Esophagus muscularis mucosa (tissue), 4 donors: Measurements from ENCODE around the gene HSPA8. TPM values are rescaled to one million over a fixed set of nuclear protein-coding genes. Genes with fewer than 3 reads are reported as not detected.
"Not testable (repeated sequence)": the region's sequence is repeated elsewhere in the genome, so short reads cannot be mapped to it uniquely, and the experiment has no call there.

Source experiments
- DNase-seq: peaks from one replicate; pipeline ENCODE4 v3.0.0-alpha.2; 2017; ENCODE audit errors: extremely low spot score
- H3K27ac ChIP-seq, 4 donors: fragments of 200-600 bp; sonication (generic); replicated peaks in 1 of 4; 1 replicate in 3 of 4; 2 replicates in 1 of 4; pipeline ENCODE4 v1.5.1; 2016 to 2019; ENCODE audit warnings: mild to moderate bottlenecking in 1 of 4
- H3K27me3 ChIP-seq, 4 donors: fragments of 200-600 bp; sonication (generic); one replicate each; pipeline versions ENCODE4 v1.5.1 to v1.6.0; 2016 to 2019
- H3K36me3 ChIP-seq, 4 donors: fragments of 200-600 bp; sonication (generic); one replicate each; pipeline ENCODE4 v1.5.1; 2016 to 2019
- H3K4me1 ChIP-seq, 4 donors: fragments of 200-600 bp; sonication (generic); one replicate each; pipeline ENCODE4 v1.5.1; 2016 to 2019
- H3K4me3 ChIP-seq, 4 donors: fragments of 200-600 bp; sonication (generic); 1 replicate in 2 of 4; 2 replicates in 2 of 4; pipeline ENCODE4 v1.5.1; 2016 to 2019; ENCODE audit warnings: mild to moderate bottlenecking in 4 of 4, moderate library complexity in 1 of 4
- H3K9me3 ChIP-seq, 4 donors: fragments of 200-600 bp; sonication (generic); 1 replicate in 3 of 4; 2 replicates in 1 of 4; pipeline ENCODE4 v1.5.1; 2016 to 2019
- EP300 ChIP-seq: sonication (generic); formaldehyde crosslinking; IDR thresholded peaks from one replicate; pipeline ENCODE4 v1.6.1; 2017; ENCODE audit warnings: antibody characterized with exemption
- POLR2A ChIP-seq: fragments of 450-650 bp; IDR thresholded peaks from one replicate; pipeline ENCODE4 v1.6.1; 2017; ENCODE audit warnings: antibody characterized with exemption, moderate library complexity, mild to moderate bottlenecking, low read depth
- POLR2AphosphoS5 ChIP-seq, 2 donors: sonication (generic); formaldehyde crosslinking; IDR thresholded peaks; one replicate each; pipeline ENCODE4 v1.6.1; 2017; ENCODE audit warnings: antibody characterized with exemption in 2 of 2
- WGBS: methylation state at CpG from one replicate; pipeline ENCODE4 v1.1.5; 2018; 5-methylcytosine and 5-hydroxymethylcytosine counted together
- intact Hi-C: fragments of 100-400 bp; cut with DNase I; formaldehyde crosslinking; loops from one replicate; pipeline ENCODE4 v1.15.1; 2023
- total RNA-seq, 4 donors: library from RNA; depleted of rRNA; stranded (reverse); fragments of >200 nt; gene quantifications; one replicate each; pipeline versions ENCODE4 v1.1.0 to v1.2.1, GENCODE V29; 2016
- TF ChIP-seq, protein P1 (sequence below), 3 experiments: fragments of 200-600 bp in 2 of 3; fragments of 450-650 bp in 1 of 3; sonication (generic) in 2 of 3; IDR thresholded peaks; one replicate each; pipeline ENCODE4 v1.5.1; 2017 to 2019; ENCODE audit warnings: antibody characterized with exemption in 3 of 3, mild to moderate bottlenecking in 2 of 3, moderate library complexity in 1 of 3

The HSPA8 gene
- total RNA-seq, 4 donors from 2014 or later, result 982 to 1,379 (median 1,192) TPM

DNA sequence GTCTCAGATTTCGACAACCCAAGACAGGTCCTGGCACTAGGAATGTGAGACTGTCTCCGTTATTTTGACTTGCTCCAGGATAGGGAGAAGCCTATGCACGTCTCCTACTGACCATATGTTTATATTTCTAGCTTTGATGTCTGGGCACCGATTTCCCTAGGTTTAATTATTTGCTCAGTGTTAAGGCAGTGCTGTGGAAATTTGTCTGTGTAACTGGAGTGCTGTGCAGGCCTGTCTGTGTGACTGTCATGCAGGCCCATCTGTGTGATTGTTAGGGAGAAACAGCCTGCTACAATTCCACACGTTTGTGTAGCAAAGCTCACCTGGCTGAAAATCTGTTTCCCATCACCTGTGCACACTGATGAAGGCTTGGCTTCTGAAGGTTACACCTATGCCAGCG is 29.6 kb upstream of the HSPA8 start:
- TF ChIP-seq, protein P1, sequence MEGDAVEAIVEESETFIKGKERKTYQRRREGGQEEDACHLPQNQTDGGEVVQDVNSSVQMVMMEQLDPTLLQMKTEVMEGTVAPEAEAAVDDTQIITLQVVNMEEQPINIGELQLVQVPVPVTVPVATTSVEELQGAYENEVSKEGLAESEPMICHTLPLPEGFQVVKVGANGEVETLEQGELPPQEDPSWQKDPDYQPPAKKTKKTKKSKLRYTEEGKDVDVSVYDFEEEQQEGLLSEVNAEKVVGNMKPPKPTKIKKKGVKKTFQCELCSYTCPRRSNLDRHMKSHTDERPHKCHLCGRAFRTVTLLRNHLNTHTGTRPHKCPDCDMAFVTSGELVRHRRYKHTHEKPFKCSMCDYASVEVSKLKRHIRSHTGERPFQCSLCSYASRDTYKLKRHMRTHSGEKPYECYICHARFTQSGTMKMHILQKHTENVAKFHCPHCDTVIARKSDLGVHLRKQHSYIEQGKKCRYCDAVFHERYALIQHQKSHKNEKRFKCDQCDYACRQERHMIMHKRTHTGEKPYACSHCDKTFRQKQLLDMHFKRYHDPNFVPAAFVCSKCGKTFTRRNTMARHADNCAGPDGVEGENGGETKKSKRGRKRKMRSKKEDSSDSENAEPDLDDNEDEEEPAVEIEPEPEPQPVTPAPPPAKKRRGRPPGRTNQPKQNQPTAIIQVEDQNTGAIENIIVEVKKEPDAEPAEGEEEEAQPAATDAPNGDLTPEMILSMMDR (IDR thresholded peaks at IDR 0.05), result no peak
- TF ChIP-seq POLR2AphosphoS5 (IDR thresholded peaks at IDR 0.05) (no peak), EP300 (no peak), POLR2A (no peak)
- Histone ChIP-seq H3K27ac (peak overlapping the region; percentile 32 to 47 (median 36)), H3K36me3 (peaks cover 0 to 16% (median 6%) of the 10 kb centered on the region in 4 donors), H3K4me1 (peaks cover 0 to 46% (median 31%) of the 10 kb centered on the region in 4 donors), H3K9me3 (no peaks in the 10 kb centered on the region), H3K27me3 (no peaks in the 10 kb centered on the region), H3K4me3 (no peak overlapping the region)
- 70% methylated on average over 6 of the region's 6 CpGs for WGBS
- intact Hi-C loops, result no loop called here
- DNase-seq, result no peak

DNA sequence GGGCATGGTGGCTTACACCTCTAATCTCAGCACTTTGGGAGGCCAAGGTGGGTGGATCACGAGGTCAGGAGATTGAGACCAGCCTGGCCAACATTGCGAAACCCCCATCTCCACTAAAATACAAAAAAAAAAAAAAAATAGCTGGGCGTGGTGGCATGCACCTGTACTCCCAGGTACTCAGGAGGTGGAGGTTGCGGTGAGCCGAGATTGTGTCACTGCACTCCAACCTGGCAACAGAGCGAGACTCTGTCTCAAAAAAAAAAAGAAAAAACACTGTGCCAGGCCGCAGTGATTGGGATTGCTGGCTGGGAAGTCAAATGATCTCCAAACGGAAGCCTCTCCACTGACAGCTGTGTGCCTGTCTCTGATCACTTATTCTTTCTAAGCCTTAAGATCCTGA is 28.2 kb upstream of the HSPA8 start:
- 93% methylated on average over 8 of the region's 8 CpGs for WGBS
- intact Hi-C loops, result not testable (repeated sequence)

DNA sequence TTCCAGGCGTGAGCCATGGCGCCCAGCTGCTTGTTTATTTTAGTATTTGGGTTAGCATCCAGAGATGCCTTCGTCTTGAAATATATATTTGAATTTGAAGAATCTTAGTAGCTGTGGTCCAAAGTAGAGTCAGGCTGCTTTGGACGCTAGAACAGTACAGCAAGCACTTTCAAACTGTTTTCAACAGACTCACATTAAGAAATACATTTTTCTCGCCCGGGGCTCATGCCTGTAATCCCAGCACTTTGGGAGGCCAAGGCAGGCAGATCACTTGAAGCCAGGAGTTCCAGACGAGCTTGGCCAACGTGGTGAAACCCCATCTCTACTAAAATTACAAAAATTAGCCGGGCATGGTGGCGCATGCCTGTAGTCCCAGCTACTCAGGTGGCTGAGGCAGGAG is 27.0 kb upstream of the HSPA8 start:
- Histone ChIP-seq H3K36me3 (peaks cover 0 to 12% (median 3%) of the 10 kb centered on the region in 4 donors), H3K4me1 (peaks cover 8 to 51% (median 32%) of the 10 kb centered on the region in 4 donors)
- H3K27ac ChIP-seq, H3K27me3 ChIP-seq, DNase-seq, intact Hi-C loops, H3K9me3 ChIP-seq, H3K4me3 ChIP-seq: not testable (repeated sequence)
- 79% methylated on average over 10 of the region's 10 CpGs for WGBS

More for the DNA sequence above, 28.2 kb upstream of the HSPA8 start:
- DNase-seq, H3K9me3 ChIP-seq, H3K36me3 ChIP-seq, H3K4me3 ChIP-seq, H3K27me3 ChIP-seq: not testable (repeated sequence)
- peaks cover 3 to 48% (median 29%) of the 10 kb centered on the region in 4 donors for H3K4me1 ChIP-seq
- H3K27ac ChIP-seq, result peak overlapping the region in 1 of 4 donors; percentile 47

DNA sequence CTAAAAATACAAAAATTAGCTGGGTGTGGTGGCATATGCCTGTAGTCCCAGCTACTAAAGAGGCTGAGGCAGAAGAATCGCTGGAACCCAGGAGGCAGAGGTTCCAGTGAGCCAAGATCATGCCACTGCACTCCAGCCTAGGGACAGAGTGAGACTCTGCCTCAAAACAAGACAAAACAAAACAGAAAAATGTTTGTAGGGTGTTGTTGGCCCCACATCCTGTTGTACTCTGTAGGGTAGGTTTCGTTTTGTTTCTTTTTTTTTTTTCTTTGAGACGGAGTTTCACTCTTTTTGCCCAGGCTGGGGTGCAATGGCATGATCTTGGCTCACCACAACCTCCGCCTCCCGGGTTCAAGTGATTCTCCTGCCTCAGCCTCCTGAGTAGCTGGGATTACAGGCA is 25.7 kb upstream of the HSPA8 start:
- Histone ChIP-seq H3K4me1 (peaks cover 17 to 51% (median 38%) of the 10 kb centered on the region in 4 donors), H3K36me3 (peaks cover 0 to 11% (median 5%) of the 10 kb centered on the region in 4 donors)
- intact Hi-C loops, DNase-seq, H3K27ac ChIP-seq, H3K27me3 ChIP-seq, H3K4me3 ChIP-seq, H3K9me3 ChIP-seq: not testable (repeated sequence)
- whole genome bisulfite sequencing, result 91% methylated on average over 5 of the region's 5 CpGs

DNA sequence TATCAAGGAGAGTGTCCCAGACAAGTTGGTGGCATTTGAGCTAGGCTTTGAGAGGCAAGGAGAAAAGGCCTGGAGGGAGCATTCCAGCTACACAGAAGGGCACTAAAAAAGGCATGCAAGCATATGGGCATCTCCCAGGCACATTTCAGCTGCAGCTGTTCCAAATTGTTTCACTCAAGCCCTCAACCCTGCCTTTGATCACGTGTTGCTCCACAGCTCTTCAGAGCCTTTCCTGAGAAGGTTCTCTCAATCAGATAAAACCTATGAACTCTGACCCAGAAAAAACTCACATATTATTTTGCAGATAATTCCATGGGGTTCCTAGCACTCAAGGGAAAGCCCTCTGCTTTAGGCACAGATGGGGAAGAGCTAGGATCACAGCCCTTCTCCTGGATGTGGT is 24.4 kb upstream of the HSPA8 start:
- H3K27me3 ChIP-seq, result no peaks in the 10 kb centered on the region
- 62% methylated on average over 1 of the region's 1 CpG for WGBS
- intact Hi-C loops, result no loop called here
- peaks cover 17 to 39% (median 27%) of the 10 kb centered on the region in 4 donors for H3K4me1 ChIP-seq
- peak overlapping the region in 3 of 4 donors; percentile 1 to 36 (median 18) for H3K27ac ChIP-seq
- no peaks in the 10 kb centered on the region for H3K9me3 ChIP-seq
- DNase-seq, result no peak
- H3K4me3 ChIP-seq, result no peak overlapping the region
- H3K36me3 ChIP-seq, result peaks cover 0 to 24% (median 15%) of the 10 kb centered on the region in 4 donors
- TF ChIP-seq, protein P1 (IDR thresholded peaks at IDR 0.05), result no peak
- TF ChIP-seq POLR2AphosphoS5 (IDR thresholded peaks at IDR 0.05) (no peak), POLR2A (no peak), EP300 (no peak)

DNA sequence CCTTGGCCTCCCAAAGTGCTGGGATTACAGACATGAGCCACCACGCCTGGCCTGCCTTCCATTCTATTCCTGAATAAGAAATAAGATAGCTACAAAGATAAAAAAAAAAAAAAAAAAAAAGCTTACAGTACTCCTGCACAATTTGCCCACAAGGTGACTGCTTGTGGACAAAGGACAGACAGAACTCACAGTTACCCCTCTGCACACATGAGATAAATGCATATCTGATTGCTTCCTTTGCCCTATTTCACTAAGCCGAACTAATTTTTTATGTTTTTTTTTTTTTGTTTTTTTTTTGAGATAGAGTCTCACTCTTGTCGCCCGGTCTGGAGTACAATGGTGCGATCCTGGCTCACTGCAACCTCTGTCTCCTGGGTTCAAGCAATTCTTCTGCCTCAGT is 23.6 kb upstream of the HSPA8 start:
- intact Hi-C loops, result no loop called here
- TF ChIP-seq, protein P1 (IDR thresholded peaks at IDR 0.05), result no peak
- no peak for TF ChIP-seq POLR2AphosphoS5 (IDR thresholded peaks at IDR 0.05)
- no peak for TF ChIP-seq POLR2A
- TF ChIP-seq EP300, result no peak
- no peaks in the 10 kb centered on the region for H3K27me3 ChIP-seq
- H3K27ac ChIP-seq, result peak overlapping the region in 1 of 4 donors; percentile 36
- peaks cover 17 to 34% (median 24%) of the 10 kb centered on the region in 4 donors for H3K4me1 ChIP-seq
- H3K9me3 ChIP-seq, result no peaks in the 10 kb centered on the region
- no peak overlapping the region for H3K4me3 ChIP-seq
- H3K36me3 ChIP-seq, result peaks cover 0 to 31% (median 19%) of the 10 kb centered on the region in 4 donors
- no peak for DNase-seq
- 97% methylated on average over 5 of the region's 5 CpGs for WGBS
